ENCODE measurements around the gene KLHL29. TPM values are rescaled to one million over a fixed set of nuclear protein-coding genes. Genes with fewer than 3 reads are reported as not detected.

KLHL29 gene
- total RNA-seq, 1 experiment from 2014 or later = 3.8 TPM

- H4K20me1 ChIP-seq (ENCODE audit: insufficient read depth, low read depth, low read length) = peaks cover 37% of the 10 kb centered on the region
- no peaks in the 10 kb centered on the region for H3K27me3 ChIP-seq (ENCODE audit: low read length)
- H3K4me3 ChIP-seq (ENCODE audit: low read length) = no peak overlapping the region
- H3K9ac ChIP-seq (ENCODE audit: low read length) = no peak overlapping the region
- H3K4me1 ChIP-seq (ENCODE audit: low read length) = no peaks in the 10 kb centered on the region
- H3K36me3 ChIP-seq (ENCODE audit: insufficient read depth, low read length) = no peaks in the 10 kb centered on the region
- H3K79me2 ChIP-seq (ENCODE audit: low read length) = no peaks in the 10 kb centered on the region
- H3K4me2 ChIP-seq (ENCODE audit: low read depth, low read length, poor library complexity, severe bottlenecking) = no peak overlapping the region
- no peak overlapping the region for H2AFZ ChIP-seq (ENCODE audit: low read length)
- no peaks in the 10 kb centered on the region for H3K9me2 ChIP-seq (replicated peaks; ENCODE audit: insufficient read depth, low read length)
- no peak for DNase-seq
- H3K9me3 ChIP-seq (ENCODE audit: low read length) = no peaks in the 10 kb centered on the region
- H3K27ac ChIP-seq (ENCODE audit: low read length) = no peak overlapping the region
These were observed 111.5 kb downstream of the KLHL29 start for GRCh38 chr2:23496456-23496855.

- H3K4me1 ChIP-seq (ENCODE audit: low read length) = no peaks in the 10 kb centered on the region
- no peak overlapping the region for H3K9ac ChIP-seq (ENCODE audit: low read length)
- no peaks in the 10 kb centered on the region for H3K27me3 ChIP-seq (ENCODE audit: low read length)
- H2AFZ ChIP-seq (ENCODE audit: low read length) = no peak overlapping the region
- no peak overlapping the region for H3K27ac ChIP-seq (ENCODE audit: low read length)
- no peaks in the 10 kb centered on the region for H3K9me3 ChIP-seq (ENCODE audit: low read length)
- H4K20me1 ChIP-seq (ENCODE audit: insufficient read depth, low read depth, low read length) = peaks cover 33% of the 10 kb centered on the region; the same call in 1 of the 2 replicates
- no peaks in the 10 kb centered on the region for H3K9me2 ChIP-seq (replicated peaks; ENCODE audit: insufficient read depth, low read length)
- no peak overlapping the region for H3K4me2 ChIP-seq (ENCODE audit: low read depth, low read length, poor library complexity, severe bottlenecking)
- no peaks in the 10 kb centered on the region for H3K36me3 ChIP-seq (ENCODE audit: insufficient read depth, low read length)
- H3K4me3 ChIP-seq (ENCODE audit: low read length) = no peak overlapping the region
- DNase-seq = no peak
- no peaks in the 10 kb centered on the region for H3K79me2 ChIP-seq (ENCODE audit: low read length)
These were observed 112.1 kb downstream of the KLHL29 start for GRCh38 chr2:23497063-23497462.

GRCh38 chr2:23497536-23497935 lies 112.6 kb downstream of the KLHL29 start:
- H3K27ac ChIP-seq (ENCODE audit: low read length) = no peak overlapping the region
- no peaks in the 10 kb centered on the region for H3K4me1 ChIP-seq (ENCODE audit: low read length)
- no peaks in the 10 kb centered on the region for H3K79me2 ChIP-seq (ENCODE audit: low read length)
- no peaks in the 10 kb centered on the region for H3K36me3 ChIP-seq (ENCODE audit: insufficient read depth, low read length)
- no peaks in the 10 kb centered on the region for H3K9me2 ChIP-seq (replicated peaks; ENCODE audit: insufficient read depth, low read length)
- H2AFZ ChIP-seq (ENCODE audit: low read length) = no peak overlapping the region
- H4K20me1 ChIP-seq (ENCODE audit: insufficient read depth, low read depth, low read length) = peaks cover 33% of the 10 kb centered on the region; the same call in 1 of the 2 replicates
- H3K4me3 ChIP-seq (ENCODE audit: low read length) = no peak overlapping the region
- DNase-seq = no peak
- no peak overlapping the region for H3K9ac ChIP-seq (ENCODE audit: low read length)
- no peak overlapping the region for H3K4me2 ChIP-seq (ENCODE audit: low read depth, low read length, poor library complexity, severe bottlenecking)
- H3K27me3 ChIP-seq (ENCODE audit: low read length) = no peaks in the 10 kb centered on the region
- no peaks in the 10 kb centered on the region for H3K9me3 ChIP-seq (ENCODE audit: low read length)

GRCh38 chr2:23498943-23499342 lies 114.0 kb downstream of the KLHL29 start:
- H3K4me1 ChIP-seq (ENCODE audit: low read length) = no peaks in the 10 kb centered on the region
- H3K9me3 ChIP-seq (ENCODE audit: low read length) = no peaks in the 10 kb centered on the region
- H3K79me2 ChIP-seq (ENCODE audit: low read length) = no peaks in the 10 kb centered on the region
- H3K27ac ChIP-seq (ENCODE audit: low read length) = no peak overlapping the region
- no peak overlapping the region for H2AFZ ChIP-seq (ENCODE audit: low read length)
- no peaks in the 10 kb centered on the region for H3K9me2 ChIP-seq (replicated peaks; ENCODE audit: insufficient read depth, low read length)
- no peak overlapping the region for H3K9ac ChIP-seq (ENCODE audit: low read length)
- no peaks in the 10 kb centered on the region for H3K36me3 ChIP-seq (ENCODE audit: insufficient read depth, low read length)
- peaks cover 26% of the 10 kb centered on the region; the same call in 1 of the 2 replicates for H4K20me1 ChIP-seq (ENCODE audit: insufficient read depth, low read depth, low read length)
- no peak overlapping the region for H3K4me3 ChIP-seq (ENCODE audit: low read length)
- DNase-seq = no peak
- no peak overlapping the region for H3K4me2 ChIP-seq (ENCODE audit: low read depth, low read length, poor library complexity, severe bottlenecking)
- H3K27me3 ChIP-seq (ENCODE audit: low read length) = no peaks in the 10 kb centered on the region

- H2AFZ ChIP-seq (ENCODE audit: low read length) = no peak overlapping the region
- H3K4me2 ChIP-seq (ENCODE audit: low read depth, low read length, poor library complexity, severe bottlenecking) = no peak overlapping the region
- no peaks in the 10 kb centered on the region for H3K4me1 ChIP-seq (ENCODE audit: low read length)
- H4K20me1 ChIP-seq (ENCODE audit: insufficient read depth, low read depth, low read length) = peaks cover 26% of the 10 kb centered on the region; the same call in 1 of the 2 replicates
- H3K9ac ChIP-seq (ENCODE audit: low read length) = no peak overlapping the region
- no peaks in the 10 kb centered on the region for H3K27me3 ChIP-seq (ENCODE audit: low read length)
- no peaks in the 10 kb centered on the region for H3K9me2 ChIP-seq (replicated peaks; ENCODE audit: insufficient read depth, low read length)
- no peak overlapping the region for H3K4me3 ChIP-seq (ENCODE audit: low read length)
- H3K9me3 ChIP-seq (ENCODE audit: low read length) = no peaks in the 10 kb centered on the region
- no peaks in the 10 kb centered on the region for H3K79me2 ChIP-seq (ENCODE audit: low read length)
- no peak for DNase-seq
- no peaks in the 10 kb centered on the region for H3K36me3 ChIP-seq (ENCODE audit: insufficient read depth, low read length)
- H3K27ac ChIP-seq (ENCODE audit: low read length) = no peak overlapping the region
These were observed 114.5 kb downstream of the KLHL29 start for GRCh38 chr2:23499439-23499838.

- DNase-seq = no peak
- H3K4me1 ChIP-seq (ENCODE audit: low read length) = no peaks in the 10 kb centered on the region
- no peaks in the 10 kb centered on the region for H3K79me2 ChIP-seq (ENCODE audit: low read length)
- no peaks in the 10 kb centered on the region for H3K9me3 ChIP-seq (ENCODE audit: low read length)
- H3K4me3 ChIP-seq (ENCODE audit: low read length) = no peak overlapping the region
- H3K27me3 ChIP-seq (ENCODE audit: low read length) = no peaks in the 10 kb centered on the region
- H3K36me3 ChIP-seq (ENCODE audit: insufficient read depth, low read length) = no peaks in the 10 kb centered on the region
- no peak overlapping the region for H3K4me2 ChIP-seq (ENCODE audit: low read depth, low read length, poor library complexity, severe bottlenecking)
- peaks cover 26% of the 10 kb centered on the region; the same call in 1 of the 2 replicates for H4K20me1 ChIP-seq (ENCODE audit: insufficient read depth, low read depth, low read length)
- no peak overlapping the region for H2AFZ ChIP-seq (ENCODE audit: low read length)
- H3K9ac ChIP-seq (ENCODE audit: low read length) = no peak overlapping the region
- no peaks in the 10 kb centered on the region for H3K9me2 ChIP-seq (replicated peaks; ENCODE audit: insufficient read depth, low read length)
- H3K27ac ChIP-seq (ENCODE audit: low read length) = no peak overlapping the region
These were observed 115.9 kb downstream of the KLHL29 start for GRCh38 chr2:23500836-23501235.

- DNase-seq = no peak
- Histone ChIP-seq H3K4me3 (ENCODE audit: low read length) (no peak overlapping the region), H3K9ac (ENCODE audit: low read length) (no peak overlapping the region), H3K27me3 (ENCODE audit: low read length) (no peaks in the 10 kb centered on the region), H3K36me3 (ENCODE audit: insufficient read depth, low read length) (no peaks in the 10 kb centered on the region), H4K20me1 (ENCODE audit: insufficient read depth, low read depth, low read length) (peaks cover 19% of the 10 kb centered on the region; the same call in 1 of the 2 replicates), H3K4me2 (ENCODE audit: low read depth, low read length, poor library complexity, severe bottlenecking) (no peak overlapping the region), H3K79me2 (ENCODE audit: low read length) (no peaks in the 10 kb centered on the region), H3K9me3 (ENCODE audit: low read length) (no peaks in the 10 kb centered on the region), H3K27ac (ENCODE audit: low read length) (no peak overlapping the region), H3K9me2 (replicated peaks; ENCODE audit: insufficient read depth, low read length) (no peaks in the 10 kb centered on the region), H3K4me1 (ENCODE audit: low read length) (no peaks in the 10 kb centered on the region), H2AFZ (ENCODE audit: low read length) (no peak overlapping the region)
These were observed 117.1 kb downstream of the KLHL29 start for GRCh38 chr2:23502096-23502495.

GRCh38 chr2:23503097-23503496 lies 118.1 kb downstream of the KLHL29 start:
- no peaks in the 10 kb centered on the region for H3K9me2 ChIP-seq (replicated peaks; ENCODE audit: insufficient read depth, low read length)
- no peak overlapping the region for H3K27ac ChIP-seq (ENCODE audit: low read length)
- no peaks in the 10 kb centered on the region for H3K4me1 ChIP-seq (ENCODE audit: low read length)
- H3K4me3 ChIP-seq (ENCODE audit: low read length) = no peak overlapping the region
- no peaks in the 10 kb centered on the region for H3K27me3 ChIP-seq (ENCODE audit: low read length)
- H3K9ac ChIP-seq (ENCODE audit: low read length) = no peak overlapping the region
- peaks cover 17% of the 10 kb centered on the region; the same call in 1 of the 2 replicates for H4K20me1 ChIP-seq (ENCODE audit: insufficient read depth, low read depth, low read length)
- H3K79me2 ChIP-seq (ENCODE audit: low read length) = no peaks in the 10 kb centered on the region
- no peaks in the 10 kb centered on the region for H3K9me3 ChIP-seq (ENCODE audit: low read length)
- no peaks in the 10 kb centered on the region for H3K36me3 ChIP-seq (ENCODE audit: insufficient read depth, low read length)
- no peak overlapping the region for H2AFZ ChIP-seq (ENCODE audit: low read length)
- no peak for DNase-seq
- H3K4me2 ChIP-seq (ENCODE audit: low read depth, low read length, poor library complexity, severe bottlenecking) = no peak overlapping the region

- H3K36me3 ChIP-seq (ENCODE audit: insufficient read depth, low read length) = no peaks in the 10 kb centered on the region
- peaks cover 12% of the 10 kb centered on the region; the same call in 1 of the 2 replicates for H4K20me1 ChIP-seq (ENCODE audit: insufficient read depth, low read depth, low read length)
- no peak for DNase-seq
- no peaks in the 10 kb centered on the region for H3K9me3 ChIP-seq (ENCODE audit: low read length)
- H3K4me1 ChIP-seq (ENCODE audit: low read length) = no peaks in the 10 kb centered on the region
- no peak overlapping the region for H3K4me3 ChIP-seq (ENCODE audit: low read length)
- no peaks in the 10 kb centered on the region for H3K79me2 ChIP-seq (ENCODE audit: low read length)
- H3K9ac ChIP-seq (ENCODE audit: low read length) = no peak overlapping the region
- no peaks in the 10 kb centered on the region for H3K9me2 ChIP-seq (replicated peaks; ENCODE audit: insufficient read depth, low read length)
- H2AFZ ChIP-seq (ENCODE audit: low read length) = no peak overlapping the region
- no peak overlapping the region for H3K27ac ChIP-seq (ENCODE audit: low read length)
- no peak overlapping the region for H3K4me2 ChIP-seq (ENCODE audit: low read depth, low read length, poor library complexity, severe bottlenecking)
- no peaks in the 10 kb centered on the region for H3K27me3 ChIP-seq (ENCODE audit: low read length)
These were observed 118.7 kb downstream of the KLHL29 start for GRCh38 chr2:23503682-23504081.
